Sigmoid colon (tissue), 7 donors: ENCODE results near the gene ARSJ. TPM values are rescaled to one million over a fixed set of nuclear protein-coding genes. Genes with fewer than 3 reads are reported as not detected.

Experiments
- DNase-seq: peaks from one replicate; pipeline ENCODE4 v3.0.0-alpha.2; 2019
- H3K27ac ChIP-seq, 4 donors: fragments of 200-600 bp; sonication (generic); one replicate each; pipeline ENCODE4 v1.5.1; 2016 to 2019; ENCODE audit warnings: mild to moderate bottlenecking in 1 of 4
- H3K27me3 ChIP-seq, 3 donors: fragments of 200-600 bp; sonication (generic); one replicate each; pipeline ENCODE4 v1.5.1; 2019; ENCODE audit warnings: mild to moderate bottlenecking in 1 of 3
- H3K36me3 ChIP-seq, 4 donors: fragments of 200-600 bp; sonication (generic); one replicate each; pipeline ENCODE4 v1.5.1; 2016 to 2019
- H3K4me1 ChIP-seq, 4 donors: fragments of 200-600 bp; sonication (generic); one replicate each; pipeline ENCODE4 v1.5.1; 2017 to 2019
- H3K4me3 ChIP-seq, 4 donors: fragments of 200-600 bp; sonication (generic); one replicate each; pipeline ENCODE4 v1.5.1; 2017 to 2019; ENCODE audit warnings: mild to moderate bottlenecking in 2 of 4, moderate library complexity in 1 of 4
- H3K9me3 ChIP-seq, 4 donors: fragments of 200-600 bp in 3 of 4; sonication (generic) in 3 of 4; one replicate each; pipeline versions ENCODE4 v1.5.1 to v1.6.1; 2013 to 2019
- CTCF ChIP-seq, 4 experiments: fragments of 450-650 bp in 3 of 4; fragments of 200-600 bp in 1 of 4; IDR thresholded peaks; one replicate each; pipeline ENCODE4 v1.5.1; 2016 to 2019; ENCODE audit warnings: antibody characterized with exemption in 4 of 4, mild to moderate bottlenecking in 3 of 4, moderate library complexity in 2 of 4
- EP300 ChIP-seq, 4 donors: sonication (generic); formaldehyde crosslinking; IDR thresholded peaks; one replicate each; pipeline ENCODE4 v1.6.1; 2017; ENCODE audit warnings: antibody characterized with exemption in 4 of 4
- POLR2A ChIP-seq, 2 donors: fragments of 450-650 bp; IDR thresholded peaks; one replicate each; pipeline ENCODE4 v1.6.1; 2016; ENCODE audit warnings: antibody characterized with exemption in 2 of 2, mild to moderate bottlenecking in 2 of 2, moderate library complexity in 2 of 2
- POLR2AphosphoS5 ChIP-seq, 4 donors: sonication (generic); formaldehyde crosslinking; IDR thresholded peaks; one replicate each; pipeline ENCODE4 v1.6.1; 2017; ENCODE audit warnings: antibody characterized with exemption in 4 of 4
- WGBS, 2 donors: extraction: QIAGEN DNeasy Blood & Tissue Kit; methylation state at CpG; one replicate each; pipeline ENCODE4 v1.1.7; 2013; 5-methylcytosine and 5-hydroxymethylcytosine counted together
- intact Hi-C: fragments of 100-400 bp; cut with DNase I; formaldehyde crosslinking; loops from one replicate; pipeline ENCODE4 v1.15.1; 2023
- polyA plus RNA-seq, 3 donors: library from polyadenylated mRNA; stranded (reverse); fragments of 200-250 nt; gene quantifications; one replicate each; pipeline ENCODE4 v1.2.3, GENCODE V29; 2013
- total RNA-seq, 4 donors: library from RNA; depleted of rRNA; stranded (reverse); fragments of >200 nt; gene quantifications; one replicate each; pipeline ENCODE4 v1.1.0, GENCODE V29; 2016
- donor health status: healthy with polysubstance abuse.
- donor health status: Bipolar disorder and iron deficiency.
- donor health status: healthy.

ARSJ gene
- total and polyA plus RNA-seq, 7 donors: 0.46 to 11.9 (median 7.2) TPM

- Histone ChIP-seq H3K9me3 (no peaks in the 10 kb centered on the region), H3K36me3 (peaks cover 0 to 6% (median 0%) of the 10 kb centered on the region in 4 donors), H3K4me3 (no peak overlapping the region), H3K4me1 (no peaks in the 10 kb centered on the region), H3K27ac (no peak overlapping the region), H3K27me3 (no peaks in the 10 kb centered on the region)
- intact Hi-C loops: no loop called here
- no peak for DNase-seq
- TF ChIP-seq POLR2A (IDR thresholded peaks at IDR 0.05) (no peak), CTCF (IDR thresholded peaks at IDR 0.05) (no peak), POLR2AphosphoS5 (IDR thresholded peaks at IDR 0.05) (no peak), EP300 (IDR thresholded peaks at IDR 0.05) (no peak)
Observed at GRCh38 chr4:113893546-113893945, 85.9 kb downstream of the ARSJ start.

- H3K36me3 ChIP-seq: no peaks in the 10 kb centered on the region
- intact Hi-C loops: no loop called here
- H3K4me3 ChIP-seq: no peak overlapping the region
- no peak overlapping the region for H3K27ac ChIP-seq
- TF ChIP-seq EP300 (IDR thresholded peaks at IDR 0.05) (no peak), CTCF (IDR thresholded peaks at IDR 0.05) (no peak), POLR2AphosphoS5 (IDR thresholded peaks at IDR 0.05) (no peak), POLR2A (IDR thresholded peaks at IDR 0.05) (no peak)
- 82 to 85% methylated on average over 1 of the region's 1 CpG for WGBS, 2 donors
- H3K4me1 ChIP-seq: no peaks in the 10 kb centered on the region
- no peaks in the 10 kb centered on the region for H3K27me3 ChIP-seq
- no peak for DNase-seq
- no peaks in the 10 kb centered on the region for H3K9me3 ChIP-seq
Observed at GRCh38 chr4:113888006-113888405, 91.4 kb downstream of the ARSJ start.

- TF ChIP-seq POLR2A (IDR thresholded peaks at IDR 0.05) (no peak), EP300 (IDR thresholded peaks at IDR 0.05) (no peak), POLR2AphosphoS5 (IDR thresholded peaks at IDR 0.05) (no peak), CTCF (IDR thresholded peaks at IDR 0.05) (no peak)
- intact Hi-C loops: no loop called here
- no peaks in the 10 kb centered on the region for H3K27me3 ChIP-seq
- no peaks in the 10 kb centered on the region for H3K36me3 ChIP-seq
- DNase-seq: no peak
- H3K9me3 ChIP-seq: no peaks in the 10 kb centered on the region
- H3K27ac ChIP-seq: no peak overlapping the region
- H3K4me1 ChIP-seq: no peaks in the 10 kb centered on the region
- H3K4me3 ChIP-seq: no peak overlapping the region
- WGBS, 2 donors: 90% methylated on average over 3 of the region's 3 CpGs
Observed at GRCh38 chr4:113885291-113885690, 94.2 kb downstream of the ARSJ start.

- H3K27ac ChIP-seq: no peak overlapping the region
- no peak for DNase-seq
- H3K4me3 ChIP-seq: no peak overlapping the region
- TF ChIP-seq EP300 (IDR thresholded peaks at IDR 0.05) (no peak), POLR2AphosphoS5 (IDR thresholded peaks at IDR 0.05) (no peak), CTCF (IDR thresholded peaks at IDR 0.05) (no peak), POLR2A (IDR thresholded peaks at IDR 0.05) (no peak)
- 94 to 95% methylated on average over 1 of the region's 1 CpG for WGBS, 2 donors
- no peaks in the 10 kb centered on the region for H3K4me1 ChIP-seq
- H3K27me3 ChIP-seq: no peaks in the 10 kb centered on the region
- intact Hi-C loops: no loop called here
- H3K9me3 ChIP-seq: no peaks in the 10 kb centered on the region
- H3K36me3 ChIP-seq: no peaks in the 10 kb centered on the region
Observed at GRCh38 chr4:113884655-113885054, 94.8 kb downstream of the ARSJ start.

GRCh38 chr4:113882668-113883067, 96.8 kb downstream of the ARSJ start:
- TF ChIP-seq EP300 (IDR thresholded peaks at IDR 0.05) (no peak), POLR2AphosphoS5 (IDR thresholded peaks at IDR 0.05) (no peak), POLR2A (IDR thresholded peaks at IDR 0.05) (no peak), CTCF (IDR thresholded peaks at IDR 0.05) (no peak)
- no peak overlapping the region for H3K27ac ChIP-seq
- no peaks in the 10 kb centered on the region for H3K36me3 ChIP-seq
- H3K4me3 ChIP-seq: no peak overlapping the region
- no peak for DNase-seq
- H3K27me3 ChIP-seq: no peaks in the 10 kb centered on the region
- 20 to 45% methylated on average over 1 of the region's 1 CpG for WGBS, 2 donors
- no peaks in the 10 kb centered on the region for H3K9me3 ChIP-seq
- intact Hi-C loops: no loop called here
- no peaks in the 10 kb centered on the region for H3K4me1 ChIP-seq
